ENCODE data around the gene OTUB2. TPM values are rescaled to one million over a fixed set of nuclear protein-coding genes. Genes with fewer than 3 reads are reported as not detected.
"Not testable (repeated sequence)": the region's sequence is repeated elsewhere in the genome, so short reads cannot be mapped to it uniquely, and the experiment has no call there.

OTUB2 gene
- total RNA-seq, 2 experiments from 2014 or later: 2.0 to 2.9 TPM

DNA sequence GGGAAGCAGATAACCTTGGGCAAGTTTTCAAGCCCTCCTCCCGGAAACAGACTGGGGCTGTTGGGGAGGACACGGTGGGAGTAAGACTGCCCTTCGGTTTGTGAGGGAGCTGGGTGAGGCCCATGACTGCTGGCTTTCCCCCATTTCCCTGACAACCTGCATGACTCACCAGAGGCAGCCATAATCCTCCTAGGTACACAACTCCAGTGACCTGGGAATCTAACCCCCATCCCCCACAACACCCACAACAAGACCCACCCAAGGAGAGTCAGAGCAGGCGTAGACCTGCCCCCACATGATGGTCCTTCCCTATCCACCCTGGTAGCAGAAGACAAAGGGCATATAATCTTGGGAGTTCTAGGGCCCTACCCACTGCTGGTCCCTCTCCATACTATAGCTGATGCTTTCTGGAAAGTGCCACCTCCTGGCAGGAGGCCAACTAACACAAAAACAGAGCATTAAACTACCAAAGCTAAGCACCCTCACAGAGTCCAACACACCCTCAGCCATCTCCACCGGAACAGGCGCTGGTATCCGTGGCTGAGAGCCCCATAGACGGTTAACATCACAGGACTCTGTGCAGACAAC lies 40.0 kb downstream of the OTUB2 start:
- no peak overlapping the region for H3K4me3 Mint-ChIP-seq
- peaks cover 60% of the 10 kb centered on the region for H3K36me3 Mint-ChIP-seq
- ChIA-PET CTCF (interaction anchor here (1.2 to 2.3 kb wide), 2 partner anchors 30 to 70 kb away, joined by 4 to 9 read pairs; no protein-coding TSS in a partner anchor), POLR2A (interaction anchor here (1.5 to 1.6 kb wide), 2 partner anchors 9 to 13 kb away, joined by 5 to 7 read pairs; no protein-coding TSS in a partner anchor)
- peaks cover 80% of the 10 kb centered on the region for H3K4me1 Mint-ChIP-seq (ENCODE audit: low read depth)
- H3K9me3 Mint-ChIP-seq: peaks cover 32% of the 10 kb centered on the region
- H3K27me3 Mint-ChIP-seq: no peaks in the 10 kb centered on the region
- intact Hi-C loops (cut with micrococcal nuclease): no loop called here
- DNase-seq: no peak
- peak overlapping the region; percentile 68 for H3K27ac Mint-ChIP-seq

DNA sequence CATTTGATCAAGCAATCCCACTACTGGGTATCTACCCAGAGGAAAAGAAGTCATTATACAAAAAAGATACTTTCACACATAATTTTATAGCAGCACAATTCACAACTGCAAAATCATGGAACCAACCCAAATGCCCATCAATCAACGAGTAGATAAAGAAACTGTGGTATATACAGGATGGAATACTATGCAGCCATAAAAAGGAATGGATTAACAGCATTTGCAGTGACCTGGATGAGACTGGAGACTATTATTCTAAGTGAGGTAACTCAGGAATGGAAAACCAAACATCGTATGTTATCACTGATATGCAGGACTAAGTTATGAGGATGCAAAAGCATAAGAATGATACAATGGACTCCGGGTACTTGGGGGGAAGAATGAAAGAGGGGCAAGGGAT lies 45.9 kb downstream of the OTUB2 start:
- POLR2A ChIA-PET; DNase-seq; H3K27ac Mint-ChIP-seq; H3K27me3 Mint-ChIP-seq; intact Hi-C loops (cut with micrococcal nuclease); CTCF ChIA-PET; H3K4me3 Mint-ChIP-seq: not testable (repeated sequence)
- Mint-ChIP-seq H3K9me3 (peaks cover 55% of the 10 kb centered on the region), H3K4me1 (ENCODE audit: low read depth) (peaks cover 70% of the 10 kb centered on the region), H3K36me3 (peaks cover 77% of the 10 kb centered on the region)

GRCh38 chr14:94074534-94074933 lies 48.4 kb downstream of the OTUB2 start:
- Mint-ChIP-seq H3K4me3 (no peak overlapping the region), H3K36me3 (peaks cover 76% of the 10 kb centered on the region), H3K9me3 (peaks cover 39% of the 10 kb centered on the region), H3K27ac (no peak overlapping the region), H3K4me1 (ENCODE audit: low read depth) (peaks cover 67% of the 10 kb centered on the region), H3K27me3 (no peaks in the 10 kb centered on the region)
- DNase-seq: no peak
- intact Hi-C loops (cut with micrococcal nuclease): no loop called here
- CTCF ChIA-PET: no interaction called here
- POLR2A ChIA-PET: no interaction called here

GRCh38 chr14:94075008-94075407 lies 48.9 kb downstream of the OTUB2 start:
- Mint-ChIP-seq H3K36me3 (peaks cover 76% of the 10 kb centered on the region), H3K4me3 (no peak overlapping the region), H3K9me3 (peaks cover 35% of the 10 kb centered on the region), H3K27me3 (no peaks in the 10 kb centered on the region), H3K27ac (no peak overlapping the region), H3K4me1 (ENCODE audit: low read depth) (peaks cover 66% of the 10 kb centered on the region)
- POLR2A ChIA-PET: no interaction called here
- CTCF ChIA-PET: no interaction called here
- intact Hi-C loops (cut with micrococcal nuclease): no loop called here
- no peak for DNase-seq

DNA sequence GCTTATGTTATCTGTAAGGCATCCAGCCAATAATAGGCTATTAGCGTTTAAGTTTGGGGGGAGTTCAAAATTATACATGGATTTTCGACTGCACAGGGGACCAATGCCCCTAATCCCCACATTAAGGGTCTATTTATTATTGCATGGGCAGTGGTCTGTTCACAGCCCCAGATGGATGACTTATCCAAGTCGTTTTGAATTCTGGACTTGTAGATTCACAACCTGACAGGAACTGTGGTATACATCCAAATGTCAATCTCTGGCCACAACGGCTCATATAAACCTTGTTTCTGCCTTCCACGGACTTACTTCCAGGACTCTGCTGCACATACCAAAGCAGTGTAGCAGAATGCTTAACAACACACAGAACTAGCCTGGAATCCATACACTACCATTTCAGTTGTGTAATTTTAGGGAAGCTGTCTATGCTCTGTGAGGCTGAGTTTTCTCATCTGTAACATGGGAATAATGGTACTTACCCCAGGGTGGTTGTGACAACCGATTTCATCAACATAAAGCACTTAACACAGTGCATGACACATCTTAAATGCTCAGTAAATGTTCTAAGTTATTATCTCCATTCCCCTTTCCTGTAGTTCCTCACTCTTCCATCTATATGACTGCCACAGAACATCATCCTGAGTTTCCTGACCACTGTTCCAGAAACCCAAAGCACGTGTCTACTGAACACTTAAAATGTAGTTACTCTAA lies 51.1 kb downstream of the OTUB2 start:
- H3K4me3 Mint-ChIP-seq: peak overlapping the region; percentile 50
- ChIA-PET POLR2A (no interaction called here), CTCF (interaction anchor here (1.0 kb wide), 1 partner anchor 104 kb away, joined by 3 read pairs; no protein-coding TSS in a partner anchor)
- peaks cover 58% of the 10 kb centered on the region for H3K4me1 Mint-ChIP-seq (ENCODE audit: low read depth)
- no peaks in the 10 kb centered on the region for H3K27me3 Mint-ChIP-seq
- no peak for DNase-seq
- peaks cover 17% of the 10 kb centered on the region for H3K9me3 Mint-ChIP-seq
- H3K27ac Mint-ChIP-seq: peak overlapping the region; percentile 39
- peaks cover 62% of the 10 kb centered on the region for H3K36me3 Mint-ChIP-seq
- intact Hi-C loops (cut with micrococcal nuclease): no loop called here

- Mint-ChIP-seq H3K27ac (peak overlapping the region; percentile 39), H3K27me3 (no peaks in the 10 kb centered on the region), H3K4me3 (peak overlapping the region; percentile 99), H3K9me3 (peaks cover 15% of the 10 kb centered on the region), H3K36me3 (peaks cover 58% of the 10 kb centered on the region), H3K4me1 (ENCODE audit: low read depth) (peaks cover 60% of the 10 kb centered on the region)
- CTCF ChIA-PET: interaction anchor here (2.5 to 5.2 kb wide), 2 partner anchors 42 to 59 kb away, joined by 15 to 56 read pairs; no protein-coding TSS in a partner anchor
- DNase-seq: no peak
- intact Hi-C loops (cut with micrococcal nuclease): loop anchor here (2.0 kb wide), 1 partner anchor 13 kb away; no protein-coding TSS in a partner anchor
- POLR2A ChIA-PET: interaction anchor here (1.5 kb wide), 1 partner anchor 10 kb away, joined by 5 read pairs; no protein-coding TSS in a partner anchor
Observed at GRCh38 chr14:94077823-94078222, 51.7 kb downstream of the OTUB2 start.

DNA sequence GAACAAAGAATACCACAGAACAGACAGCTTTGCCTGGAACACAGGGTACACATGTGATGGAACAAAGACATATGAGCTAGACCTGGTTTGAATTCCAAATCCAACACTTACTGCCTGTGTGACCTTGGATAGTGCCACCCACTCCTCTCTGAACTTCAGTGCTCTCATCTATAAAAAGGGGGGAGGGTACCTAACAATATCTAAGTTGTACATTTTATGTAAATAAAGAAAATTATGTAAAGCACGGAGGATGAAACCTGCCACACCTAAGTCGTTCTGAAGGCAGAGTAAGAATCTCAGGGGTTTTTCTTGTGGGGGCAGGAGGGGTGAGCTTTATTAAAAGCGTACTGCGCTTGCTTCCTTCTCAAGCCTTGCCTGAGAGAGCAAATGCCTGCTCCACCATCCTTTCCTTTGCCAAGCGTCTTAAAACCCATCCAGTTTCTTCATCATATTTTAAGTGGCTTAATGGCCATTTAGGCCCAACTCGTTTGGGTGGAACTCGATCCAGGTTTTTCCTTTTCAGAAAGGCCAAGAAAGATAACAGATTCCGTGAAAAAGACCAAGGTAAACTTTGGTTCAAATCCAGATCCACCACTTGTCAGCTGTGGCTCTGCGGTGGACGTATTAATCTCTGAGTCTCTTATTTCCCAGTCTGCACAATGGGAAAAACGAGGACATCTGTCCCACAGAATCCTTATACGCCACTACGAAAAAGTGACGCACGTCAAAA lies 53.9 kb downstream of the OTUB2 start:
- DNase-seq: no peak
- peaks cover 7% of the 10 kb centered on the region for H3K9me3 Mint-ChIP-seq
- H3K27me3 Mint-ChIP-seq: no peaks in the 10 kb centered on the region
- ChIA-PET CTCF (interaction anchor here (1.0 to 5.2 kb wide), 10 partner anchors 23 to 141 kb away, joined by 3 to 56 read pairs (median 6); no protein-coding TSS in a partner anchor), POLR2A (interaction anchor here (0.7 to 1.8 kb wide), 9 partner anchors 14 to 140 kb away, joined by 3 to 8 read pairs (median 4); no protein-coding TSS in a partner anchor)
- H3K36me3 Mint-ChIP-seq: peaks cover 44% of the 10 kb centered on the region
- peaks cover 56% of the 10 kb centered on the region for H3K4me1 Mint-ChIP-seq (ENCODE audit: low read depth)
- peak overlapping the region; percentile 99 for H3K27ac Mint-ChIP-seq
- H3K4me3 Mint-ChIP-seq: peak overlapping the region; percentile 99
- intact Hi-C loops (cut with micrococcal nuclease): loop anchor here (1.0 to 2.0 kb wide), 5 partner anchors 15 to 117 kb away; partner anchors contain the start of gene OTUB2

GRCh38 chr14:94080621-94081385 lies 54.7 kb downstream of the OTUB2 start, which contains the start of the genes DDX24 and IFI27L1:
TSS of gene DDX24 (minus strand) at chr14:94081202. CDS start at chr14:94079742, 1,460 bp downstream.
TSS of gene IFI27L1 (plus strand) at chr14:94081310. CDS start at chr14:94096938, 15,628 bp downstream.
- intact Hi-C loops (cut with micrococcal nuclease): loop anchor here (1.0 to 2.0 kb wide), 6 partner anchors 25 to 118 kb away; partner anchors contain the start of genes IFI27L2 and OTUB2
- H3K4me1 Mint-ChIP-seq (ENCODE audit: low read depth): peaks cover 49% of the 10 kb centered on the region
- CTCF ChIA-PET: interaction anchor here (0.7 to 5.2 kb wide), 11 partner anchors 24 to 141 kb away, joined by 3 to 56 read pairs (median 4); no protein-coding TSS in a partner anchor

GRCh38 chr14:94081386-94081820 lies 55.3 kb downstream of the OTUB2 start:
- Mint-ChIP-seq H3K4me1 (ENCODE audit: low read depth) (peaks cover 46% of the 10 kb centered on the region), H3K9me3 (peaks cover 2% of the 10 kb centered on the region), H3K4me3 (peak overlapping the region; percentile 99), H3K36me3 (peaks cover 34% of the 10 kb centered on the region), H3K27ac (peak overlapping the region; percentile 99), H3K27me3 (no peaks in the 10 kb centered on the region)
- CTCF ChIA-PET: interaction anchor here (0.7 to 5.2 kb wide), 9 partner anchors 25 to 142 kb away, joined by 3 to 56 read pairs (median 5); no protein-coding TSS in a partner anchor
- POLR2A ChIA-PET: interaction anchor here (0.7 to 1.8 kb wide), 13 partner anchors 9 to 142 kb away, joined by 3 to 8 read pairs (median 4); partner anchors contain the start of gene IFI27L2
- DNase-seq: no peak
- intact Hi-C loops (cut with micrococcal nuclease): loop anchor here (1.0 to 2.0 kb wide), 5 partner anchors 45 to 119 kb away; partner anchors contain the start of genes IFI27L2 and OTUB2

More at GRCh38 chr14:94080621-94081385, 54.7 kb downstream of the OTUB2 start, which contains the start of the genes DDX24 and IFI27L1:
- Mint-ChIP-seq H3K36me3 (peaks cover 37% of the 10 kb centered on the region), H3K27me3 (no peaks in the 10 kb centered on the region), H3K27ac (peak within 1 kb of the TSS; percentile 99), H3K4me3 (peak within 1 kb of the TSS; percentile 99), H3K9me3 (no peaks in the 10 kb centered on the region)
- POLR2A ChIA-PET: interaction anchor here (0.7 to 1.8 kb wide), 13 partner anchors 10 to 141 kb away, joined by 3 to 8 read pairs (median 4); partner anchors contain the start of gene IFI27L2
- DNase-seq: peak; percentile 98

- peaks cover 5% of the 10 kb centered on the region for H3K4me1 Mint-ChIP-seq (ENCODE audit: low read depth)
- no peak overlapping the region for H3K4me3 Mint-ChIP-seq
- peaks cover 2% of the 10 kb centered on the region for H3K9me3 Mint-ChIP-seq
- H3K36me3 Mint-ChIP-seq: peaks cover 2% of the 10 kb centered on the region
- POLR2A ChIA-PET: no interaction called here
- no peak overlapping the region for H3K27ac Mint-ChIP-seq
- CTCF ChIA-PET: no interaction called here
- intact Hi-C loops (cut with micrococcal nuclease): no loop called here
- H3K27me3 Mint-ChIP-seq: no peaks in the 10 kb centered on the region
- DNase-seq: no peak
Observed at GRCh38 chr14:94087891-94088290, 61.8 kb downstream of the OTUB2 start.

DNA sequence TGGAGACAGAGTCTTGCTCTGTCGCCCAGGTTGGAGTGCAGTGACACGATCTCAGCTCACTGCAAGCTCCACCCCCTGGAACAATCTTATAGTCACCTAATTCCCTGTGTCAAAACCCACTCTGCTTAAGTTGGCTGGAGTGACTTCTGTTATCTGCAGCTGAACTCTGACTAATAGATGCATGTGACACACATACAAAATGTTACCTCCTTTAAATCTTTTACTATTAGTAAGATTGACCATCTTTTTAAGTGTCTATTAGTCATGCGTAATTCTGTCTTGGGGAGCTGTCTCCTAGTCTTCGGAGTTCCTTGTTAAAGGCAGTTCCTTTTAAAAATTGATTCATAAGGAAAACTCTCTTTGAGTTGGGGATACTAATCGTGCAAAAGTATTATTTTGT lies 62.4 kb downstream of the OTUB2 start:
- H3K27me3 Mint-ChIP-seq: no peaks in the 10 kb centered on the region
- H3K36me3 Mint-ChIP-seq: peaks cover 2% of the 10 kb centered on the region
- H3K9me3 Mint-ChIP-seq: peaks cover 2% of the 10 kb centered on the region
- ChIA-PET POLR2A (no interaction called here), CTCF (interaction anchor here (1.2 kb wide), 1 partner anchor 37 kb away, joined by 4 read pairs; no protein-coding TSS in a partner anchor)
- DNase-seq: no peak
- no peaks in the 10 kb centered on the region for H3K4me1 Mint-ChIP-seq (ENCODE audit: low read depth)
- no peak overlapping the region for H3K27ac Mint-ChIP-seq
- intact Hi-C loops (cut with micrococcal nuclease): no loop called here
- no peak overlapping the region for H3K4me3 Mint-ChIP-seq
